ENCODE measurements around the gene TBC1D22A. TPM values are rescaled to one million over a fixed set of nuclear protein-coding genes. Genes with fewer than 3 reads are reported as not detected.

The TBC1D22A gene
- total and polyA plus RNA-seq, 9 of the 15 experiments (the other 6 are each of a cell fraction or from before 2014, with no cell fraction given) = 0.20 to 11.5 (median 5.2) TPM

DNA sequence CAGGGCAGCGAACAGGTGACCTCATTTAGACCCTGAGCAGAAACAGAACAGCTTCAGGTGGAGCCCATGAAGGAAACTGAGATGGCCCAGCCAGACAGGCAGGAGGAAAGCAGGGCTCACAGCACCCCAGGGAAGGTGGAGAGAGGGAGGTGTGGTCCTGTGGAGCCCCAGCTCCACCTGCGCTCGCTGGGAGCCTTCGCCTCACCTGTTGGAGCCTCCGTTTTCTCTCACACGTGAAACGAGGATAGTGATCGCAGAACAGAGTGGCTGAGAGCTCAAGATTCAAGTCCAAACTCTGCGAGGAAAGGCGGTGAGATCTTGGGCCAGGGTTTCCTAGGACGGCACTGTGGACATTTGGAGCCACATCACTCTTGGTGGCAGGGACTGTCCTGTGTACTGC is 15.8 kb upstream of the TBC1D22A start (continued):
- TF ChIP-seq, protein P1, sequence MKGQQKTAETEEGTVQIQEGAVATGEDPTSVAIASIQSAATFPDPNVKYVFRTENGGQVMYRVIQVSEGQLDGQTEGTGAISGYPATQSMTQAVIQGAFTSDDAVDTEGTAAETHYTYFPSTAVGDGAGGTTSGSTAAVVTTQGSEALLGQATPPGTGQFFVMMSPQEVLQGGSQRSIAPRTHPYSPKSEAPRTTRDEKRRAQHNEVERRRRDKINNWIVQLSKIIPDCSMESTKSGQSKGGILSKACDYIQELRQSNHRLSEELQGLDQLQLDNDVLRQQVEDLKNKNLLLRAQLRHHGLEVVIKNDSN (CRISPR knock-in tag; IDR thresholded peaks at IDR 0.05) = no peak
- TF ChIP-seq, protein P2, sequence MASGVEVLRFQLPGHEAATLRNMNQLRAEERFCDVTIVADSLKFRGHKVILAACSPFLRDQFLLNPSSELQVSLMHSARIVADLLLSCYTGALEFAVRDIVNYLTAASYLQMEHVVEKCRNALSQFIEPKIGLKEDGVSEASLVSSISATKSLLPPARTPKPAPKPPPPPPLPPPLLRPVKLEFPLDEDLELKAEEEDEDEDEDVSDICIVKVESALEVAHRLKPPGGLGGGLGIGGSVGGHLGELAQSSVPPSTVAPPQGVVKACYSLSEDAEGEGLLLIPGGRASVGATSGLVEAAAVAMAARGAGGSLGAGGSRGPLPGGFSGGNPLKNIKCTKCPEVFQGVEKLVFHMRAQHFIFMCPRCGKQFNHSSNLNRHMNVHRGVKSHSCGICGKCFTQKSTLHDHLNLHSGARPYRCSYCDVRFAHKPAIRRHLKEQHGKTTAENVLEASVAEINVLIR (CRISPR knock-in tag; IDR thresholded peaks at IDR 0.05) = no peak

DNA sequence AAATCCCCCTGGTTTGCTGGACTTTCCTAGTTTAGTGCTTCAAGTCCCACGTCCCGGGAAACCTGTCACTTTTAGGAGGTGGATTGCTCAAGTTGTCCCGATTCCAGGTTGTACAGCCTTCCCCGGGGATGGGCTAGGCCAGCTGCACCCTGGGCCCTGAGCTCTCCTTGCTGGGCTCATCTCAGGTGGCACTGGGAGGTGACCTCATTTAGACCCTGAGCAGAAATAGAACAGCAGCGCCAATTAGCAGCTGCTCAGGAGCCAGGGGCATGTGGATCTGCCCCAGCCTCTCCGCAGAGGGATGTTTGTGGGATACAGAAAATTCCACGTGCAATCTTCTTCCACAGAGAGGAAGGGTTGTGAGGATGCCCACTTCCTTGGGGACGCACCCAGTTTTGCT is 14.8 kb upstream of the TBC1D22A start:
- FAIRE-seq = no peak
- no peaks in the 10 kb centered on the region for H3K79me2 ChIP-seq (ENCODE audit: control insufficient read depth, insufficient read depth, low read length)
- no peak for ATAC-seq
- H3K4me1 ChIP-seq (replicated peaks in 1 of 2; ENCODE audit: control insufficient read depth in 2 of 2, insufficient read depth in 2 of 2, low read length in 2 of 2) = peaks cover 0 to 15% of the 10 kb centered on the region in 2 experiments; a peak in 3 of 5 replicates
- WGBS (ENCODE audit: insufficient coverage, low coverage, missing lambda C conversion rate) = 8% methylated on average over 5 of the region's 8 CpGs
- intact Hi-C loops (cut with micrococcal nuclease) (no loop called here), in situ Hi-C loops (cut with MboI) (no loop called here)
- no peak for DNase-seq (ENCODE audit: extremely low read depth in 1 of 4, low spot score in 3 of 4)
- peaks cover 2 to 12% of the 10 kb centered on the region in 2 experiments; a peak in 2 of 5 replicates for H3K27me3 ChIP-seq (ENCODE audit: control insufficient read depth in 2 of 2, insufficient read depth in 2 of 2, low read length in 2 of 2)
- H3K9me1 ChIP-seq (ENCODE audit: control insufficient read depth, insufficient read depth, low read length) = no peaks in the 10 kb centered on the region
- H3K27ac ChIP-seq (ENCODE audit: extremely low read depth, low read depth, low read length) = no peak overlapping the region
- no peaks in the 10 kb centered on the region for H4K20me1 ChIP-seq (replicated peaks; ENCODE audit: control insufficient read depth, insufficient read depth, low read length)
- no peak overlapping the region for H2AFZ ChIP-seq (ENCODE audit: low read depth, low read length)
- H3K36me3 ChIP-seq (ENCODE audit: control insufficient read depth, insufficient read depth, low read length) = no peaks in the 10 kb centered on the region
- no peak overlapping the region for H3K9ac ChIP-seq (ENCODE audit: insufficient read depth in 1 of 2, low read depth in 2 of 2, low read length in 2 of 2)
- no TSS peak for BruUV-seq (replicated peaks)
- H3K9me3 ChIP-seq (replicated peaks; ENCODE audit: control insufficient read depth, insufficient read depth, low read depth, low read length) = no peaks in the 10 kb centered on the region
- POLR2A ChIA-PET = no interaction called here
- CTCF ChIA-PET (ENCODE audit: low intra/inter-chr PET ratio) = no interaction called here
- H3K4me3 ChIP-seq = no peak overlapping the region
- H3K4me2 ChIP-seq (ENCODE audit: insufficient read depth, low read length) = no peak overlapping the region
- TF ChIP-seq SP1 (CRISPR knock-in tag; IDR thresholded peaks at IDR 0.05) (no peak), ZC3H11A (IDR thresholded peaks at IDR 0.05; ENCODE audit: low read depth, low read length) (no peak), BRCA1 (IDR thresholded peaks at IDR 0.05) (no peak), BRCA1 (CRISPR knock-in tag; IDR thresholded peaks at IDR 0.05) (no peak), ZNF830 (CRISPR knock-in tag; IDR thresholded peaks at IDR 0.05) (no peak), NR3C1 (CRISPR knock-in tag; IDR thresholded peaks at IDR 0.05) (no peak), TFAM (CRISPR knock-in tag; conservative IDR thresholded peaks at IDR 0.05) (no peak), ZBTB8A (IDR thresholded peaks at IDR 0.05; ENCODE audit: partially characterized antibody) (no peak), NONO (IDR thresholded peaks at IDR 0.05; ENCODE audit: low read depth in 2 of 2, low read length in 1 of 2) (no peak), MBD2 (IDR thresholded peaks at IDR 0.05; ENCODE audit: borderline replicate concordance, low read depth) (no peak), NR4A1 (CRISPR knock-in tag; IDR thresholded peaks at IDR 0.05) (no peak), NR4A1 (tag; IDR thresholded peaks at IDR 0.05) (no peak), ZNF76 (CRISPR knock-in tag; IDR thresholded peaks at IDR 0.05; ENCODE audit: borderline replicate concordance) (no peak)
- TF ChIP-seq, protein P3, sequence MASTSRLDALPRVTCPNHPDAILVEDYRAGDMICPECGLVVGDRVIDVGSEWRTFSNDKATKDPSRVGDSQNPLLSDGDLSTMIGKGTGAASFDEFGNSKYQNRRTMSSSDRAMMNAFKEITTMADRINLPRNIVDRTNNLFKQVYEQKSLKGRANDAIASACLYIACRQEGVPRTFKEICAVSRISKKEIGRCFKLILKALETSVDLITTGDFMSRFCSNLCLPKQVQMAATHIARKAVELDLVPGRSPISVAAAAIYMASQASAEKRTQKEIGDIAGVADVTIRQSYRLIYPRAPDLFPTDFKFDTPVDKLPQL (IDR thresholded peaks at IDR 0.05; ENCODE audit: extremely low read depth, insufficient read length) = no peak
- TF ChIP-seq, protein P4, sequence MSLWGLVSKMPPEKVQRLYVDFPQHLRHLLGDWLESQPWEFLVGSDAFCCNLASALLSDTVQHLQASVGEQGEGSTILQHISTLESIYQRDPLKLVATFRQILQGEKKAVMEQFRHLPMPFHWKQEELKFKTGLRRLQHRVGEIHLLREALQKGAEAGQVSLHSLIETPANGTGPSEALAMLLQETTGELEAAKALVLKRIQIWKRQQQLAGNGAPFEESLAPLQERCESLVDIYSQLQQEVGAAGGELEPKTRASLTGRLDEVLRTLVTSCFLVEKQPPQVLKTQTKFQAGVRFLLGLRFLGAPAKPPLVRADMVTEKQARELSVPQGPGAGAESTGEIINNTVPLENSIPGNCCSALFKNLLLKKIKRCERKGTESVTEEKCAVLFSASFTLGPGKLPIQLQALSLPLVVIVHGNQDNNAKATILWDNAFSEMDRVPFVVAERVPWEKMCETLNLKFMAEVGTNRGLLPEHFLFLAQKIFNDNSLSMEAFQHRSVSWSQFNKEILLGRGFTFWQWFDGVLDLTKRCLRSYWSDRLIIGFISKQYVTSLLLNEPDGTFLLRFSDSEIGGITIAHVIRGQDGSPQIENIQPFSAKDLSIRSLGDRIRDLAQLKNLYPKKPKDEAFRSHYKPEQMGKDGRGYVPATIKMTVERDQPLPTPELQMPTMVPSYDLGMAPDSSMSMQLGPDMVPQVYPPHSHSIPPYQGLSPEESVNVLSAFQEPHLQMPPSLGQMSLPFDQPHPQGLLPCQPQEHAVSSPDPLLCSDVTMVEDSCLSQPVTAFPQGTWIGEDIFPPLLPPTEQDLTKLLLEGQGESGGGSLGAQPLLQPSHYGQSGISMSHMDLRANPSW (CRISPR knock-in tag; IDR thresholded peaks at IDR 0.05) = no peak

Measured in K562 (cell line).